GM19193 (cell line): Measurements from ENCODE around the gene FNDC1.

Experiments used
- POLR2A ChIP-seq: IDR thresholded peaks from 4 replicates; pipeline ENCODE4 v1.6.1; 2011; ENCODE audit not compliant: insufficient read depth, insufficient read length; ENCODE audit errors: extremely low read depth

Gene FNDC1

DNA sequence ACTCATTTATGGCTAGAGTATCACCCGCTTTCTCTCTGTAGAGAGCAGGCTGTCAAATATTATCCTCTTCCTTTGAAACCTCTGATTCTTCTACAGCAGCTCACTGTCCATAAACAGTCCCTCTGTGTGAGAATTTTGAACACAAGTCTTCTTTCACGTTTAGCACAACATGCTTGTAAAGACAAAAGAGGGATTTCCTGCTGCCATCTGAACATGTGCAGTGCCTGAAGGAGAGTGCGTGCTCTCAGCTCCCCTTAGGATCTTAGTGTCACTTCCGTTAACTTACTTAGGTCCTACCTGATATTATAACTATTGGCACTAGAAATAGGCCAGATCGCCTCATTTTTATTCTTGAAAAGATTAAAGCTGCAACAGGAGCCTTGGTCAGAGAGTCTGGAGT lies 50.9 kb downstream of the FNDC1 start:
- TF ChIP-seq POLR2A, result no peak

DNA sequence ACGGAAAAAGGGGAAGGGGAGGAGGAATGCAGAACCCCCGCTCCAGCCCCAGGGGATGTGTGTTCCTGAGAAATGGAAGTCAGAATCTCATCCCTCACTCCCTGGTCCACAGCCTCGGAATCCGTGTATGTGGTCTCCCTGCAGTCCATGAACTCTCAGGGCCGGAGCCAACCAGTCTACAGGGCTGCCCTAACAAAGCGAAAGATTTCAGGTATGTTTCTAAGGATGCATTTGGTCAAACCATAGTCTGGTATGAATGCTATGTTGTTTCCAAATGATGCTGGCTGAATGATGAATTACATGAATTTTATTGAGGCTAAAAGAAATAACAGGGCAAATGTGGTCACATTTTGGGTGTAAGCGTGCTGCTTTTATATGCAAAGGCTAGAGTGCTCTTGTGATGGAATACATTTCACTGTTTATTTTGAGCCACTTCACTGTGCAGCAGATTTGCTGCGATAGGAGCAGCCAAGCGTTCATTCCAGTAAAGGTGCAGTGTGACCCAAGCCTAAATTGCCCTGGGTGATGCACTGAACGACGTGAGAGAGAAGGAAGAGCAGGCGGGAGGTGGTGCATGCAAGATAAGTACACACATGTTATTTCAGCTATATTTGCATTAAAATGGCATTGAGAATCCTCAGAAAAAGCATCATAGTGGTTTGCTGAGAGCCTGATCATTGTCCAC lies 52.4 kb downstream of the FNDC1 start:
- no peak for TF ChIP-seq POLR2A

DNA sequence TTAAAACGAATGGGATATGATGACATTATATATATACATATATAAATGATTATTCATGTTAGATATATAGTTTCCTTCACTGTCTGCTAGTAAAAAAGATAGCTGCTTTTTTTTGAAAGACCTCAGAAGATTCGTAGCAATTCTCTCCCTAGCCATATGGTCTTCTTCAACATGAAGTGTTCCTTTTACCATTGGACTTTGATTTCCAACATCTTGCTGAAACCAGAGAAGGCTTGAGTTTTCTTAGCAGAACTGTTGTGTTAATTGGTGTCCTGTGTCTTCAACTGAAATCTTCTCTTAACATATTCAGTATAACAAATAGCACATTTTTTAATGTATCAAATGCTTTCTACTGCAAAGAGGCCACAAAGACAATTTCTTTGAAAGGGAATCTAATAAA lies 55.3 kb downstream of the FNDC1 start:
- no peak for TF ChIP-seq POLR2A

DNA sequence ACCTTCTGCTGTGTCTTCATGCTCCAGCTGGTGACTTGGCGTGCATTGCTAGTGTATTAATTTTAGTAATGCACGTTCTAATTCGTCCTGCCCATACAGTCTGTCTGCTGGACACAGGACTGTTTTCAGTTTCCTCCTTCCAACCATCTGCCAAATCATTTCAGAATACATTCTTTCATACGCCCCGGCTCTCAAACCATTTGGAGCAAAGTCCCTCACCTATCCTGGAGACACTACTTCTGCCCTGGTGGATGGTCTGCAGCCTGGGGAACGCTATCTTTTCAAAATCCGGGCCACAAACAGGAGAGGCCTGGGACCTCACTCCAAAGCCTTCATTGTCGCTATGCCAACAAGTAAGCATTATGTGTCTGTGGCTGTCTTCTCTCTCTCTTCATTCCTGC lies 60.5 kb downstream of the FNDC1 start:
- no peak for TF ChIP-seq POLR2A

DNA sequence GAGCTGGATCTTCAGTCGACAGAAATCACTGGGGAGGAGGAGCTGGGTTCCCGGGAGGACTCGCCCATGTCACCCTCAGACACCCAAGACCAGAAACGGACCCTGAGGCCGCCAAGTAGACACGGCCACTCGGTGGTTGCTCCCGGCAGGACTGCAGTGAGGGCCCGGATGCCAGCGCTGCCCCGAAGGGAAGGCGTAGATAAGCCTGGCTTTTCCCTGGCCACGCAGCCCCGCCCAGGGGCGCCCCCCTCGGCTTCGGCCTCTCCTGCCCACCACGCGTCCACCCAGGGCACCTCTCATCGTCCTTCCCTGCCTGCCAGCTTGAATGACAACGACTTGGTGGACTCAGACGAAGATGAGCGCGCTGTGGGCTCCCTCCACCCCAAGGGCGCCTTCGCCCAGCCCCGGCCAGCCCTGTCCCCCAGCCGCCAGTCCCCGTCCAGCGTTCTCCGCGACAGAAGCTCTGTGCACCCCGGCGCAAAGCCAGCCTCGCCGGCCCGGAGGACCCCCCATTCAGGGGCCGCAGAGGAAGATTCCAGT lies 63.0 kb downstream of the FNDC1 start:
- TF ChIP-seq POLR2A, result no peak

DNA sequence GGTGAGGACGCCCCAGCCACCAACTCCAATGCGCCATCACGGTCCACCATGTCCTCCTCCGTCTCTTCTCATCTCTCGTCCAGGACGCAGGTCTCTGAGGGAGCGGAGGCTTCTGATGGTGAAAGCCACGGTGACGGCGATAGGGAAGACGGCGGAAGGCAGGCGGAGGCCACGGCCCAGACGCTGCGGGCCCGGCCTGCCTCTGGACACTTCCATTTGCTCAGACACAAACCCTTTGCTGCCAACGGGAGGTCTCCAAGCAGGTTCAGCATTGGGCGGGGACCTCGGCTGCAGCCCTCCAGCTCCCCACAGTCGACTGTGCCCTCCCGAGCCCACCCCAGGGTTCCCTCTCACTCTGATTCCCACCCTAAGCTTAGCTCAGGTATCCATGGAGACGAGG lies 63.6 kb downstream of the FNDC1 start:
- no peak for TF ChIP-seq POLR2A

DNA sequence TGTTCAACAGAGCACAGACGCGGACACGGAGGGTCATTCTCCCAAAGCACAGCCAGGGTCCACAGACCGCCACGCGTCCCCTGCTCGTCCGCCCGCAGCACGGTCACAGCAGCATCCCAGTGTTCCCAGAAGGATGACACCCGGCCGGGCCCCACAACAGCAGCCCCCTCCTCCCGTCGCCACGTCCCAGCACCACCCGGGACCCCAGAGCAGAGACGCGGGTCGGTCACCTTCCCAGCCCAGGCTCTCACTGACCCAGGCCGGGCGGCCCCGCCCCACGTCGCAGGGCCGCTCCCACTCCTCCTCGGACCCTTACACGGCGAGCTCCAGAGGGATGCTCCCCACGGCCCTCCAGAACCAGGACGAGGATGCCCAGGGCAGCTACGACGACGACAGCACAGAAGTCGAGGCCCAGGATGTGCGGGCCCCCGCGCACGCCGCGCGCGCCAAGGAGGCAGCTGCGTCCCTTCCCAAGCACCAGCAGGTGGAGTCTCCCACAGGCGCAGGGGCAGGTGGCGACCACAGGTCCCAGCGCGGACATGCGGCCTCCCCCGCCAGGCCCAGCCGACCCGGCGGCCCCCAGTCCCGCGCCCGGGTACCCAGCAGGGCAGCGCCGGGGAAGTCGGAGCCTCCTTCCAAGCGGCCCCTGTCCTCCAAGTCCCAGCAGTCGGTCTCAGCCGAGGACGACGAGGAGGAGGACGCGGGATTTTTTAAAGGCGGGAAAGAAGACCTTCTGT lies 64.3 kb downstream of the FNDC1 start:
- no peak for TF ChIP-seq POLR2A

DNA sequence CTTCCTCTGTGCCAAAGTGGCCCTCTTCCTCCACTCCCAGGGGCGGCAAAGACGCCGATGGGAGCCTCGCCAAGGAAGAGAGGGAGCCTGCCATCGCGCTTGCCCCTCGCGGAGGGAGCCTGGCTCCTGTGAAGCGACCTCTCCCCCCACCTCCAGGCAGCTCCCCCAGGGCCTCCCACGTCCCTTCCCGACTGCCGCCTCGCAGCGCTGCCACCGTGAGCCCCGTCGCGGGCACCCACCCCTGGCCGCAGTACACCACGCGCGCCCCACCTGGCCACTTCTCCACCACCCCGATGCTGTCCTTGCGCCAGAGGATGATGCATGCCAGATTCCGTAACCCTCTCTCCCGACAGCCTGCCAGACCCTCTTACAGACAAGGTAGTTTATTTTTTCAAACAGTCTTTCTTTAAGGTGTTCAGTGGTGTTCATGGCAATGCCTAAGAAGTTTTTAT lies 64.9 kb downstream of the FNDC1 start:
- TF ChIP-seq POLR2A, result no peak

DNA sequence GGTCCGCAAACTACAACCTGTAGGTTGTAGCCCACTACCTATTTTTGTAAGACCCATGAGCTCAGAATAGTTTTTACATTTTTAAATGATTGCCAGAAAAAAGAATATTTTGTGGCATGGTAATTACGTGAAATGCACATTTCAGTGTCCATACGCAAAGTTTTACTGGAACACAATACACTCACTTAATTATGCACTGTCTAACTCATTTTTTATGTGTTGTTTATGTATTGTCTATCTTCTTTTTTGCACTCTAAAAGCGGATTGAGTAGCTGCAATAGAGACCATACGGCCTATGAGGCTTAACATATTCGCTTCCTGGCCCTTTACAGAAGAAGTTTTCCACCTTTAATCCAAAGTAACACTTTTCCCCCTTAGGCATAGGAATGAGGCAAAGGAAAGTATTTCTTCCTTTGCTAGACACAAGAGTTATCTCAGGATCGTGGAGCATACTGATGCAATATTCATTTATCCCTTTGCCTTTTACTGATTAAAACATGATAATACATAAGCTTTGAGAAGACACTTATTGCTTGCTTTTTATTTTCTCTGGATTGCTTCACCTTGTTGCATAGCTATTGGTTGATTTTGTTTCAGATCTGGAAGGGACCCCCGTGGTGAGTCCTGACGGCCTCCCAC lies 69.8 kb downstream of the FNDC1 start:
- no peak for TF ChIP-seq POLR2A

DNA sequence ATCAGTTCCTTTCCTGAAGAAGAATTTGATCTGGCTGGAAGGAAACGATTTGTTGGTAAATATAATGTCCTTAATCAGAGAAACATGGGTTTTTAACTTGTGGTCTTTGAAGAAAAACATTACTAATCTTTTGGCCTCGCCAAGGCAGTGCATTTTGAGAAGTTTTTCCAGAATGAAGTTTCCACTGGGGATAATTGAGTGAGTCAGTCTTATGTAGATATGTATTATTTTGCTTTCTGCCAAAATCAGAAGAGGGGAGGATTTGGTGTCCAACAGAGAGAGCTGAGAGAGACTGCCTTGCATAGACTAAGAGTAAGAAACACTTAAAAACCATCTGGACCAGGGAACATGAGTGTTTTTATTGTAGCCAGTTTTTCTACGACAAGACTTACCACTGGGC lies 79.9 kb downstream of the FNDC1 start:
- TF ChIP-seq POLR2A, result no peak

DNA sequence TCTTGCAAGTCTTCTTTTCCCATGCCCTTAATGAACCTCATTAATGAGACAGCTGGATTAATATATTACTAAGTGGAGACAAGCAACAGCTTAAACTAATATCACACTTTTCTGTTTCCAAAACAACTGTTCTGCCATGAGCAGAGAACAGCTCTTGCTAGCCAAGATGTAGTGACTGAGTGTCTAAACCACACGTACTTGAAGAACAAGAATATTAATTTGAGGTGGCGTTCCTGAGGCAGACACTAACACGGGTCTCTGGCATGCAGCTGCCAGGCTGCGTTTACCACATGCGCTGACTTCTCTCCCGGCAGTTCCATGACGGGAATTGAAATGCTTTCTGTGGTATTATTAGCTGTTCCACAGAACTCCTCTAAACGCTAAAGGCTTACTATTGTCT lies 80.6 kb downstream of the FNDC1 start:
- TF ChIP-seq POLR2A, result no peak

DNA sequence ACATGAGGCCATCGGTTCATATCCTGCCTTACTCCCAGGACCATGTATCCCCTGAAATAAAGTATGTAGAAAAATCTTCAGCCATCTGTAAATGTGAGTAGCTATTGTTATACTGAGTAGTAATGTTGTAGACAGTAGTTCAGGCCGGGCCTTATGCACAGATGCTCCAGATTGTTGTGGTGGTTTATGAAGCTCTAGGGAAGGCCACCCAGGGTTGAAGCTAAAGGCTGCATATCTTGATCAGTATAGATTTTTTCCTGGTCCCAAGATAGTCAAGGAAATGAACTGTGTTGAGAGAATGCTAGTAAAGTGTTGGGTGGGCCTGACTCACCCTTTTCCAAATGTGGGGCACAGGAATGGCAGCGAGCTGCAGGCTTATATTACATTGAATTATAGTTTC lies 81.4 kb downstream of the FNDC1 start:
- no peak for TF ChIP-seq POLR2A

DNA sequence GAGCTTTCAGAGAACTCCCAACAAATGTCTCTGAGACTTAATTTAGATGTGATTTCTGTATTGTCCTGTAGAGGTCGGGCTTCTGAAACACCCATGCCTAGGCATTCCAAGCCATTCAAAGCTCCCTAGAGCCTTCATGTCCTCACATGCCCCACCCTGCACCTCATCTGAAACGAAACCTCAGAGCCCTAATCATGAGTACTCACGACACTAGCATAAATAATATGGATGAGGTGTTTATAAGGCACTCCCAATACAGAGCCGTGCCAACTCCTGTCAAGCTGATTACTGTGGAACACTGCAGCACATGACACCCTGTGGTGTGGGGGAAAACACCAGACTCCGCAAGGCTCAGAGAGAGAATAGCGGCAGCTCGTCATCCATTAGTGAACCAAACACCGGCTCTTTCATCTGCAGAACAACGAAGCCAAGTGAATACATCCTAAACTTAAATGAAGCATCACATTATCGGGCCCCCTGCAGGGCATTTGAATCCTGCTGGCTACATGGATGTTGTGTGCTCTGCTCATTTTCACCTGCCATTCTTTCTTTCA lies 83.8 kb downstream of the FNDC1 start:
- no peak for TF ChIP-seq POLR2A

DNA sequence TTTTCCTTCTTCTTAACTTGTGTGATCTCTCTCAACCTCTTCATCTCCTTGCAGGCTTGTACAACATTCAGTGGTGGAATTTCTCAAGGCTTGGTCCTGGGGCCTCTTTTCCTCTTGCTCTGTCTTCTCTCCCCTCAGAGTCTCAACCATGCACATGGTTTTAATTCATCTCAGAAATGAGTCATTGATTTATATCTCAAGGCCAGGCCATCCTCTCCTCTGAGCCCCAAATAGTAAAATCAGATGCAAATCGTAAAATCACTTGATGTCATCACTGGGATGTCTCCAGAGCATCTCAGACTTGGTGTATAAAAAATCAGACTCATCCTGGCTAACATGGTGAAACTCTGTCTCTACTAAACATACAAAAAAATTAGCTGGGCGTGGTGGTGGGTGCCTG lies 85.0 kb downstream of the FNDC1 start:
- no peak for TF ChIP-seq POLR2A

DNA sequence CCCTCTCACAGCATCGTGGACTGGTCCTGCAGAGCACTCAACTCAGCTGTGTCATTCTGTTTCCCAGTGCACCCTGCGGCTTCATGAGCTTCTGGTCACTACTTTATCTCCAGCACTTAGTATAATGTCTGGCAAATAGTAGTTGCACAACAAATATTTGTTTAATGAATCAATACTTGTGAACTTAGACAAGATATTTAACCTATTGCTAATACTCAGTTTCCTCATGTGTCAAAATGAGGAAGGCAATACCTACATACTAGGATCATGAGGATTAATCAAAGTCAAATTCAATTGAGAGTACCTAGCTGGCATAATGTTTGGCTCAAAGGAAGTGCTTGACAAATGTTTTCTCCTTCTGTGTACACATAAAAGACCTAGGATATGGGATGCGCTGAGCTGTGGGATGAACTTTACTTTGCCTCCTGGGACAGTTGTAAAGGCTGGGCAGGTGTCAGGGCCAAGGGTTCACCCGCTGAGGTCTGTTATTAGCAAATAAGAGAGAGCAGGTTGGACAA lies 86.3 kb downstream of the FNDC1 start:
- no peak for TF ChIP-seq POLR2A

DNA sequence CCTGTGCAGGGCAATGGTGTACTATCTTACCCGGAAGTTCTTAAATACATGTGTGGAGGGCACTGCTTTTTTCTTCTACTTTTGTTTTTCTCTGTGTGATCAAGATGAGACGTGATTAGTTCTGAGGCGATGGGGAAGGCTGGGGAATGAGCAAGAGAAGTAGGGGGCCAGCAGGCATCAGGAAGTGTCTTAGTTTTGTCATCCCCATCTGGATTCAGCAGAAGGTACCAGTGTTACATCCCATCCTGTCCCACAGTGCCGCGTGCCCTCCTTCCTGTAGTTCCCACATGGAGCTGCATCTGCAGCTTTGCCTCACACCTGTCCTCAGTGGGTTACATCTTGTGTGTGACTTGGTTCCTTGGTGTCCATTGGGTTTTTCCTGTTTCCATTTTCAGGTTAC lies 86.9 kb downstream of the FNDC1 start:
- TF ChIP-seq POLR2A, result no peak

DNA sequence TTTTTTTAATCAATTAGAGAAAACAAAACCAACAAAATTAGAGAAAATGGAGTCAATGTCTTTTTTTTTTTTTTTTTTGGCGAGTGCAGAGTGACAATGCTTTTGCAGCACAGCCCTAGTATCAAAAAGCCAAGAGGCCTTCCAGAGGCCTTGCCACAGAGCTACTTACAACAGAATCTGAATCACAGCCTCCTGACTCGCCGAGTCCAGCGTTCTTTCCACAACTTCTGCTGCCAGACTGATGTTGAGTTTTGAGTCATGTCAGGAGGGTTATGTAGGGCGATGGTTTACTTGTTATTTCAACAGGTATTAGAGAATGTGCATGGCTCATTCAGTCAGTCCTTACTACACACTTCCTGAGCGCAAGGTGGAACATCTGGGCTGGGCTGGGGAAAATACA lies 88.6 kb downstream of the FNDC1 start:
- TF ChIP-seq POLR2A, result no peak
